ELF-1 (cell line): ENCODE results near the gene CCM2.
A peak's percentile ranks its signal among the peaks of the same experiment; 100 is the strongest.
"Not testable (repeated sequence)": the region's sequence is repeated elsewhere in the genome, so short reads cannot be mapped to it uniquely, and the experiment has no call there.

Experiments used
- DNase-seq: peaks from one replicate; pipeline ENCODE4 v3.0.0-alpha.2; 2016; ENCODE audit warnings: low read depth, low spot score

Gene CCM2

DNA sequence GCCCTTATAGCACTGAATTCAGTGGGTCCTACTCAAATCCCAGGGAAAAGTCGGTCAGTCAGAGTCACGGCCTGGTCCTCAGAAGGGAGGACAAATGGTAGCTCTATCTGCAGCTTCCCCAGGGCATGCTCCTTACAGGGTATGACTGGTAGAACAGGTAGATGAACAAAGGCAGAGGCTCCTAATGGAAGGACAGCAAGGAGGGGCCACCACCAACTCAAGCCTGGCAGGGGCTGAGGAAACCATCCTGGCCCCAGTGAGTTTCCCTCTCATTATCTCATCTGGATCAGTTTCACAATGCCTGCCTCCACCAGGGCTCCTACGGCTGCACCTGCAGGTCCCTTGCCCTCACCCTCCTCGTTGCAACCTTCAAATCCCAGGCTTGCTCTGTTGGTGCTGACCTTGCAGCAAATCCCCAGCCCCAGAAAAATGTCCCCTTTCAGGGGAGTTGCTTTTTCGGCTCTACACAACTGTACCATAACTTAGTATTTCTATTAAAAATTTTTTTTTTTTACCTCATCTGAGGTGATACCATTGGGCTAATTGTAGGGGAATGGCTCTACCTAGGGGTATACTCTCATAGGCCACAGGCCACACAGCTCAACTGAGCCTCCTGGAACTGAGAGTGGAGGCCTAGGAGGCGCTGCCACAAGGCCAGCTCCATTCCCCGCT lies 18.8 kb upstream of the CCM2 start:
- DNase-seq, result peak; percentile 42

DNA sequence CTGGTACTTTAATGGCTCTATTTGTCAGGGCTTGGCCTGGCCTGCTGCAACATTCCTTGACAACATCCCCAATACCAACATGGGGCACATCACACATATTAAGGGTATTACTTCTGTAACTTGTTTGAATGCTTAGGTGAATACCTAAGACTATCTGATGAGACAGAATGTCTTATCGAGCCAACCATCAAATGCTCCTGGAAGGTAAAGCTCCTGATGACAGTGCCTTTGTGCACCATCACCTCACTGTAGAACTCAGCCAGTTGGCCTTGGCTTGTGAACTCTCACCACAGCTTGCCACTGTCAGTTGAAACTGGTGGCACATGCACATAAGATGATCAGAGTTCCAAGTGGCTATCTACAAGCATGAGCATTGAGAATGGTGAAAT lies 17.5 kb upstream of the CCM2 start:
- no peak for DNase-seq

DNA sequence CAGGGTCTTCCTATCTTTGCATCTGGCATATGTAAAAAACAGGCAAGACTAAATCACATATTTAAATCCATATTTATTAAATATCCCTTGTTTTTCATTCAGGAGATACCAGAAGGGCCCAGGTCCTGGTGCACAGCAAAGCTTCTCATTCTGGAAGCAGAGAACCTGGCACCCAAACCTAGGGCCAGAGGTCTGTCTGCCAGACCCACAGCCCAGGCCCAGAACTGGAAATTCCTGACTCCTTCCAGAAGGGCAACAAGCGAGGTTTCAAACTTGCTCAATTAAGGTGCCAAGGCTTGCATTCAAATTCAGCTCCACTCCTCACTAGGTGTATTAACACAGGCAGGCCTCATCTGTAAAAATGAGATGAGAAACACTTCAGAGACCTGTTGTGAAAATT lies 17.0 kb upstream of the CCM2 start:
- DNase-seq, result no peak

DNA sequence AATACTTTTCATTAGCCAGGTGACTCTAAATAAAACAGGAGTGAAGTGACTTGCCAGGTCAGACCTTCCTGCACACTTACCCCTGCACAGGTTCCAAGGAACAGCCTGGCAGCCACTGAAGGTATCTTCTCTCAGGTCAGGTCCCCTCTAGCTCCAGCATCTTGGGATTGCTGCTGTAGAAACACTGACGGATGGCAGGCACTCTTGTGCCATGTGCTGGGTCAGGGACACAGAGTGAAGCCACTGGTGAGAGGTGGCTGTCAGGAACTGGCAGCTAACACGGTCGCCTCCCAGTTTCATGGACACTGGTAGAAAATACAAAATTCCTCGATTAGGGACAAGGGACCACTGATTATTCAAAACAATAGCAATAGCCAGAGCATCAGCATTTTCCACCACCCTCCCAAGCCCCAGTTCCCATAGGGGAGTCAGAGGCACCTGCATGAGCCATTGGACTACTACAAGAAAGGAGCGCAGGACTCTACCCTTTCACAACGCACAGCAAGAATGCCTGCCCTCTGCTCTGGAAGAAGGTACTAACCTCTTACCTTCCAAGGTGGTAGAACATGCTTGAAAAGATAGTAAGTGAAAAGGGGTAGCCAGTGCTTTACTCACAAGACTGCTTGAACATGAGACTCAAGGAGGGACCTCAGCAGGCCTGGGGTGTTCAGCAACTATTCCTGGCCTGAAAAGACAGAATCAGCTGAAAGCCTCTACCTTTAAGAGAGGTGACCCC lies 16.1 kb upstream of the CCM2 start:
- no peak for DNase-seq

DNA sequence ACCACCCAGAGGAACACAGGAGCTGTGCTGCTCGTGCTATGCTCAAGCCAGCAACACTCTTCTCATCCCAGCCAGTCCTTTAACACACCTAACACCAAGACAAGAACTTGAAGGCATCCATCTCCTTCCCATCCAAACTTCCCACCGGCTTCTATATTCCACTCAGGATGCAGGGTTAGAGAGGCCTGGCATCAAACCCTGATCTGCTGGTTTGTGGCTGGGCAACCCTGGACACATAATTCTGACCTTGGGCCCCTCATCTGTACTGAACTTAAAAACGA lies 15.6 kb upstream of the CCM2 start:
- DNase-seq, result no peak

DNA sequence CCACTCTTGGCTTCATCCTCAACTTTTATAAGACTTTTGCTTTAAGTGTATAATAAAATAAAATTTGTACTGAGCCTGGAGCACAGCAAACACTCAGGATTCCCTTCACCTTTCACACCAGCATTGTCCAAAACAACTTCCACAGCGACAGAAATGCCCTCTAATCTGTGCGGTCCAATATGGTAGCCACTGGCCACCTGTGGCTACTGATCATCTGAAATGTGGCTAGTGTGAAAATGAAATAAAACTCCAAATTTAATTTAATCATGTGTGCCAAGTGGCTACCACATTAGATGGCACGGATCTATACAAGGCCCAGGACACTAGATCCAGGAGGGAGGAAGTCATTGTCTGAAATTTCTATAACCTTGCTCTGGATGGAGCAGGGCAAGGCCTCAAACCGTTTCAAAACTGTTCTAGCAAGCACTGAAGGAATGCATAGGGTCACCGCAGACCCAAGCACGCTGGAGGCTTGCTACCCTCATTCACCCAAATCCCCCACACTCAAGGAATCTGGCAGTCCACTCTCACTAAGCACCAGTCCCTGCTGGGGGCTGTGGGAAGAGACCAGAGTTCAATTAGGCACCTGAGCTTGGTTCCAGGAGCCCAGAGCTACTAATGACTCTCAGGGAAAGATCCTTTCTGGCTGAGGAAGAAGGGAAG lies 14.8 kb upstream of the CCM2 start:
- DNase-seq, result peak; percentile 30

DNA sequence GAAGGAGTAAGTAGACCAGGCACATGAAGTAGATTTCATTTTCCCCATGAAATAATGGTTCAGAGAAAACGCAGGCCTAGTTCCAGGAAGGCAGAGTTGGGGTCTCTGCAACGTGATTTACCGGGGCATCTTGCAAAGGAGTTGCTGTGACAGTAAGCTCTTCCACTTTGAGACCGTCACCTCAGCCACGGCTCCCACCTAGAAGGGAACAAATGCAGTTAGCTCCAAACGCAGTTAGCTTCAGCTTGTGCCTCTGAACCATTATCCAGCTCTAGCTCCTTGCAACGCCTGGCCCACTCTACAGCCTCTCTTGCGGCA lies 14.1 kb upstream of the CCM2 start:
- no peak for DNase-seq

DNA sequence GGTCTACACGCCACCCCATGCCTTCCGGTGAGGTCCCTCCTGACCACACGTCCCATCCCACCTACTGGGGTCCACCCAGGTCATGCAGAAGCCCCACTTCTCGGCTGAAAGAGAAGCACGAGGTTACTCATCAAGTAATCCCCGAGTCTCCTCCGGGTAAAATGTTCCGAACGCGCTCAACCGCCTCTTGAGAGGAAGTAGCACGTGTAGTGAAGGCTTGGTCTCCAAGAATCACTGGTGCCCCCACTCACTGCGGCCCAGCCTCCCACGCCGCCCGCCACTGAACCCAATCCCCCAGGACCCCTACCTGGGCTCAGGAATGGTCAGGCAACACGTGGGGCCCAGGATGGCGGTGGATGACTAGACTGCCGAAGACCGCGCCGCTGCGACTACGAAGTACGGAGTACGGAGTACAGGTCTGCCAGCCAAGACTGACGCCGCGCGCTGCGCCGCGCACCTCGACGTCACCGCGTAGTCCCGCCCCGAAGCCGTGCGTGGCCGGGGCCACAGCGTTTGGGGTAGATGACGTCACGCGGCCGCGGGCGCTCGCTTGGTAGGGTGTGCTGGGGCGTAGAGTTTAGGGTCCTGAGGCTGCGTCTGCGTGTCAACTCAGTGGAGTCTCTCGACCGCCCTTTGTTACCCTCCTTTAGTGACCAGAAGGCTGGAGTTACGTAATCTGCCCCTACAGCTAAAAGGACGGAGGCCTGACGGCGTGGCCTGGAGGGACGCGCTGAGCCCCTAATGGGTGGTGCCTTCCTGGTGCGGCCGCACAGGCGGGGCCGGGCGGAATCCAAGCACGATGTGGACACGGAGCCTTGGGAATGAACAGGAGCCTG lies 13.6 kb upstream of the CCM2 start:
- peak; percentile 97 for DNase-seq

DNA sequence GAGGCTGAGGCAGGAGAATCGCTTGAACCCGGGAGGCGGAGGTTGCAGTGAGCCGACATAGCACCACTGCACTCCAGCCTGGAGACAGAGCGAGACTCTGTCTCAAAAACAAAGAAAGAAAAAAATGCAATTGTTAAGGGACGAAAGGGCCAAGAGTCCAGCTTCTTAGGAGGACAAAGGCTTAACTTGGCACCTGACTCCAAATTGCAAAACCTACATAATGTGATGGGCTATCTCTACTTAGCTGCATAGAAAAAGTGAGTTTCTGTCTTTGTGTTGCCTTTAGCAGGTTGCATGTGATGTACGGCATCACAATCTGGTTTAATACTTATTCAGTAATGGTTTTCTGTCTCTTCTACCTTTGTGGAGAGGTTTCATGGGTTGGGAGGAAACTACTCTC lies 12.5 kb upstream of the CCM2 start:
- no peak for DNase-seq

DNA sequence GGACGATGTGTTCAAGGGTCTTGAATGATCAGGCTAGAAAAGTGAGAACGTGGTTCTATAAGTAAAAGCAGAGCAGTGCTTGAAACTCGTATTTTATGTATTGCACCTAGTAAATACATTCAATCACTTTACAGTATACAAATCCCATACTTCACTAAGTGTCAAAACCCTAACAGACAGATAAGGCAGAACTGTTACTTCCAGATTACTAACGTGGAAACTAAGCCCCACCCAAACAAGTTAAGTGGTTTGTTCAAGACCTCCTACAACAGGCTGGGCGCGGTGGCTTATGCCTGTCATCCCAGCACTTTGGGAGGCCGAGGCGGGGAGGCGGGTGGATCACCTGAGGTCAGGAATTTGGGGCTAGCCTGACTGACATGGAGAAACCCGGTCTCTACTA lies 12.0 kb upstream of the CCM2 start:
- no peak for DNase-seq

DNA sequence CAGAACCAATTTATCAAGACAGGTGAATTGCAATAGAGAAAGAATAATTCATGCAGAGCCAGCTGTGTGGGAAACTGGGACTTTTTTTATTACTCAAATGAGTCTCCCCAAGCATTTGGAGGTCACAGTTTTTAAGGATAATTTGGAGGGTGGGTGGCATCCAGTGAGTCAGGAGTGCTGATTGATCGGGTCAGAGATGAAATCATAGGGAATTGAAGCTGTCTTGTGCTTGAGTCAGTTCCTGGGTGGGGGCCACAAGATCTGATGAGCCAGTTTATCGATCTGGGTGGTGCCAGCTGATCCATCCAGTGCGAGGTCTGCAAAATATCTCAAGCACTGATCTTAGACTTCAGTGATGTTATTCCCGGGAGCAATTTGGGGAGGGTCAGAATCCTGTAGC lies 11.3 kb upstream of the CCM2 start:
- no peak for DNase-seq

DNA sequence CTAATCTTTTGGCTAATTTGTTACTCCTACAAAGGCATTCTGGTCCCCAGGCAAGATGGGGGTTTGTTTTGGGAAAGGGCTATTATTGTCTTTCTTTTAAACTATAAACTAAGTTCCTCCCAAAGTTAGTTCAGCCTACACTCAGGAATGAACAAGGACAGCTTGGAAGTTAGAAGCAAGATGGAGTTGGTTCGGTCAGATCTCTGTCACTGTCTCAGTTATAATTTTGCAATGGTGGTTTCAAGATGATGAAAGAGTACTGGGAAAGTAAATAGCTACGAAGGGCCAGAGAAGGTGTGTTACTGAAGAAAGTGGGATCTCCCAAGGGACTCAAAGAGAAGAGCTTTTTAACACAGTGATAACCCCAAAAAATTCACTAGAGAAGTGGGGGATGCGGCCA lies 10.9 kb upstream of the CCM2 start:
- no peak for DNase-seq

DNA sequence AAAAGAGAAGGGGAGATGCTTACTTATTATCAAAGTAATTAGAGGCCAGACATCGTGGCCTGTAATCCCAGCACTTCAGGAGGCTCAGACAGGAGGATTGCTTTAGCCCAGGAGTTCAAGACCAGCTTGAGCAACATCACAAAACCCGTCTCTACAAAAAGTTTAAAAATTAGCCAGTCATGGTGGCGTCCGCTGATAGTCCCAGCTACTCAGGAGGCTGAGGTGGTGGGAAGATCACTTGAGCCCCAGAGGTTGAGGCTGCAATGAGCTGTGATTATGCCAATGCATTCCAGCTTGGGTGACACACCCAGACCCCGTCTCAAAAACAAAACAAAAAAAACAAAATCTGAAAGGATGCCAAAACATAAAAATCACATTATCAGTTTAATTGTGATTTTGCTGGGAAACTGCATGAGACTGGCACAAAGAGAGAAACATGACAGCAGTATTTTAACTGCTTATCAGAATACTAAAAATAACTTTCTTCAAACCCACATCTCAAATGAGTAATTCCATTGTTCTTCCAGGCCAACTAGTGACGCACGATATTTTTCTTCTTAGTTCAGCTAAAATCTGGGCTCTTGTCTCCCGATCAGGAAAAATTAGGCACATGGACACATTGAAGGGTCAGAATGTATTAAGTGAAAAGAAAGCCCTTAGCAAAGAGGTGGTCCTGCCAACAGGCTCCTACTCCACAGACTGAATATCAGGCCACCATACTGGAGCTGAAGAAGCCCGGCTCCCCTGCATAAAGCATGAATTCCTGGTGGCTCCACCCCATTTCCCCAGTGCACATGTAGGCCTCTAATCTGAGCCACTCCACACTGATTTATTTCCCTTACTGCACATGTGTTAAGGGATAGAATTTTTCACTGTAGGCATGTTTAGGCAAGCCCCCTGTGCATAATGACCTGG lies 9.6 kb upstream of the CCM2 start:
- no peak for DNase-seq

DNA sequence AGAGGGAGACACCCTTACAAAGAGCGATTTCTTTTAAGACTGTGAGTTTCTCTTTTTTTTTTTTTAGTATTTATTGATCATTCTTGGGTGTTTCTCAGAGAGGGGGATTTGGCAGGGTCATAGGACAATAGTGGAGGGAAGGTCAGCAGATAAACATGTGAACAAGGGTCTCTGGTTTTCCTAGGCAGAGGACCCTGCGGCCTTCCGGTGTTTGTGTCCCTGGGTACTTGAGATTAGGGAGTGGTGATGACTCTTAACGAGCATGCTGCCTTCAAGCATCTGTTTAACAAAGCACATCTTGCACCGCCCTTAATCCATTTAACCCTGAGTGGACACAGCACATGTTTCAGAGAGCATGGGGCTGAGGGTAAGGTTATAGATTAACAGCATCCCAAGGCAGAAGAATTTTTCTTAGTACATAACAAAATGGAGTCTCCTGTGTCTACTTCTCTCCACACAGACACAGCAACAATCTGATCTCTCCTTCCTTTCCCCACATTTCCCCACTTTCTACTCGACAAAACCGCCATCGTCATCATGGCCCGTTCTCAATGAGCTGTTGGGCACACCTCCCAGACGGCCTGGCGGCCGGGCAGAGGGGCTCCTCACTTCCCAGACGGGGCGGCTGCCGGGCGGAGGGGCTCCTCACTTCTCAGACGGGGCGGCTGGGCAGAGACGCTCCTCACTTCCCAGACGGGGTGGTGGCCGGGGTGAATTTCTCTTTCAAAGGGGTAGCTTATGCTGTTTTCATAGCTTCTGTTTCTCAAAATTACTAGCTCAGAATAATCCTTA lies 7.8 kb upstream of the CCM2 start:
- not testable (repeated sequence) for DNase-seq

DNA sequence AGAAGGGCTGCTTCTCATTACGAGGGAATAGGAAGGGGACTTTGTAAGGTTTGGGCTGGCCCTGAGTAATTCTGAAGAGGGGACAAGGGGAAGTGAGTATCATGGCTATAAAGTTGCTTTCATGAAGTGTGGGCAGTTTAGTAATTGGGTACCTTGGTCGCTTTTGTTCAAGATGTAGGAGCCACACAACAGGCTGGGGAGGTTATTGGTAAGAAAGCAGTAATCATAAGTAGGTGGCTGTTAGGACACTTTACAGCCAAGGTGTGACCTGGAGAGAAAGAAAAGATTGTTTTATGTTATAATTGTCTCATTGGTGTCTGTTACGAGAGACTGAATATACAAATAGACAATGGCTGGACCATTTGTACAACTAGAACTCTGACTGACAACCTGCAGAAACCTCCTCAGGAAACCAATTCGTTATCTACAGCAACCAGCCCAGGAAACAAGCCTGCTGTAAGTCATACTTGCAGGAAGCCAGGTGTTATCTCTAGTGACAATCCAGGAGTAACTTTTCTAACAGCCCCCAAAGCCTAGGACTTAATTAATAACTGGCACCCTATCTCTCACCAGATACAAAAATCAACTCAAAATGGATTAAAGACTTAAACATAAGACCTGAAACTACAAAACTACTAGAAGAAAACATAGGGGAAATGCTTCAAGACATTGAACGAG lies 5.0 kb upstream of the CCM2 start:
- no peak for DNase-seq

DNA sequence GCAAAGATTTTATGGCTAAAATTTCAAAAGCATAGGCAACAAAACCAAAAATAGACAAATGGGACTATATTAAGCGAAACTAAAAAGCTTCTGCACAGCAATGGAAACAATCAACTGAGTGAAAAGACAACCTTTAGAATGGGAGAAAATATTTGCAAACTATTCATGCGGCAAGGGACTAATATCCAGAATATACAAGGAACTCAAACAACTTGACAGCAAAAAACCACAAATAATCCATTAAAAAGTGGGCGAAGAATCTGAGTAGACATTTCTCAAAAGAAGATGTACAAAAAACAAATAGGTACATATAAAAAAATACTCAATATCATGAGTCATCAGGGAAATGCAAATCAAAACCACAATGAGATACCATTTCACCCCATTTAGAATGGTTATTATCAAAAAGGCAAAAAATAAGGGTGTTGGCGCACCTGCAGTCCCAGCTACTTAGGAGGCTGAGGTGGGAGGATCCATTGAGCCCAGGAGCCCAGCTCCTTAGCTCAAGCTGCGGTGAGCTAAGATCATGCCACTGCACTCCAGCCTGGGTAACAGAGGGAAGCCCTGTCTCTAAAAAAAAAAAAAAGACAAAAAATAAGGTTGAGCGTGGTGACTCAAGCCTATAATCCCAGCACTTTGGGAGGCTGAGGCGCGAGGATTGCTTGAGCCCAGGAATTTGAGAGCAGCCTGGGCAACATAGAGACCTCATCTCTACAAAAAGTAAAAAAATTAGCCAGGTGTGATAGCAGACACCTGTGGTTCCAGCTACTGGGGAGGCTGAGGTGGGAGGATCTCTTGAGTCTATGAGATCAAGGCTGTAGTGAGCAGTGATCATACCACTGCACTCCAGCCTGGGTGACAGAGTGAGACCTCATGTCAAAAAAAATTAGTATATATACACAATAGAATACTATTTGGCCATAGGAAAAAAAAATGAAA lies 4.2 kb upstream of the CCM2 start:
- DNase-seq, result no peak

DNA sequence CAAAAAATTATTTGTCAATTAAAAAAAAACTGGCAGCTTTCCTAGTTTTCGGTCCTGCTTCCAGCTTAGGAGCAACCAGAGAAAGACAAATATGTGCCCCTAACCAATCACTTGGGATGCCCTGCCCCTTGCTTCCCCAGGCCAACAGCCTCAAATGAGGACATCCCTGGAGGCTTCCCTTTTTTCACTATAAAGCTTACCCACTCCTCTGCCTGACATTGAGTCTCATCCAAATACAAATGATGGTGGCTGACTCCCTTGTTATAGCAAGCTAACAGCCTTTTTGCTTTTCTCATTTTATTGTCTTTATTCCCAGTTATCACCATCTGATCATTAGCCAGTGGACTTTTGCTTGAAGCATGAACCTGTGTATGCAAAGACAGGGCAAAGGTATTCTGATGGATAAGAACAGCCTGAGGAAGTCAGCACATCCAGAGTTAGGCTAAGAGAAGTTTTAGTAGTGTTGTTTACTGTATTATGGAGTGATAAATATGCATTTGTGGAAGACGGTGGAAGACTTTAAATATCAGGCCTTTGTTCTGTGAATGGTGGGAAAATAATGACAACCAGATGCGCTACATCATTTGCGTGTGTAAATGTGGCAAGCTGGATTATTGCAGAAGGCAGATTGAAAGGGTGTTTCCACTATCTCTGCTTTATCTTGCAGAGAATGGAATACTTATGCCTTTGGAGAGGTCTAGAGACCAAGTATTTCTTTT lies 1.7 kb upstream of the CCM2 start:
- DNase-seq, result no peak
